ENCODE data around the gene DHRS1. TPM values are rescaled to one million over a fixed set of nuclear protein-coding genes. Genes with fewer than 3 reads are reported as not detected.

DHRS1 gene
- total and polyA plus RNA-seq, 4 donors, result 21.2 to 33.2 (median 28.5) TPM

DNA sequence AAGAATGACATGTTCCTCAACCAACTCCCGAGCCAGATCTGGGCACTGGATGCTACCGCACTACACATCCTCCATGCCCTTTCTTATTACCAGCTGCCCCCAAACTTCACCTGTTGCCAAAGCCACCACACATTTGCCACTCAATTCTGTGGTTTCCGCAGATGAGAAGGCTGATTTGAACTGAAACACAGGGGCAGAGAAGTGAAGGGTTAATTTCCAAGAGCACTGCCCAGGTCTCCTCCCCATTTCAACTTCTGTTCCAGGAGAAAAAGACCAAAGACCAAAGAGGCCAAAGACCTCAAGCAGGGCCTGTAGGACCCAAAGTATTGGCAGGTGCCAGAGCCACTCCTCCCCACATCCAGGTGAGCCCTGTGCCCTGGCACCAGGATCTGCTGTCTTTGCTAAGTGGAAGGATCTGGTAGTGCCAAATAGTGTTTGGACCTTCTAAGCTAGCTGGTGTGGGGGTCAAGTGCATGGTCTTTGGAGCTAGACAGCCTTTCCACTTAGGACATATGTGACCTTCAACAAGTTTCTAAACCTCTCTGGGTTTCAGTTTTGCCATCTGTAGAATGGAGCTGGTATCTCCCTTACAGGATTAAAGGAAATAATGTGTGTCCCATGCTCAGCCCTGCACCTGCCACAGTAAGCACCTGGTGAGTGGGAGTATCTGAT, 8.0 kb downstream of the DHRS1 start:
- peaks cover 0 to 6% of the 10 kb centered on the region in 2 donors for H3K36me3 ChIP-seq (ENCODE audit: control insufficient read depth in 1 of 2, insufficient read depth in 2 of 2, low read length in 1 of 2)
- H3K4me3 ChIP-seq (ENCODE audit: low read length in 2 of 2), result no peak overlapping the region
- intact Hi-C loops (cut with DNase I), result no loop called here
- ATAC-seq (ENCODE audit: low FRiP score) (no peak), DNase-seq (no peak)
- 91% methylated on average over 3 of the region's 3 CpGs for WGBS, 2 donors
- H3K9me3 ChIP-seq (ENCODE audit: control insufficient read depth, low read length), result no peaks in the 10 kb centered on the region
- no peaks in the 10 kb centered on the region for H3K27me3 ChIP-seq (ENCODE audit: control insufficient read depth in 1 of 2, insufficient read depth in 2 of 2, low read length in 1 of 2)
- H3K27ac ChIP-seq (ENCODE audit: low read depth in 1 of 2, low read length in 2 of 2), result no peak overlapping the region
- H3K4me1 ChIP-seq (ENCODE audit: control insufficient read depth in 1 of 2, insufficient read depth in 2 of 2, low read length in 2 of 2), result no peaks in the 10 kb centered on the region

DNA sequence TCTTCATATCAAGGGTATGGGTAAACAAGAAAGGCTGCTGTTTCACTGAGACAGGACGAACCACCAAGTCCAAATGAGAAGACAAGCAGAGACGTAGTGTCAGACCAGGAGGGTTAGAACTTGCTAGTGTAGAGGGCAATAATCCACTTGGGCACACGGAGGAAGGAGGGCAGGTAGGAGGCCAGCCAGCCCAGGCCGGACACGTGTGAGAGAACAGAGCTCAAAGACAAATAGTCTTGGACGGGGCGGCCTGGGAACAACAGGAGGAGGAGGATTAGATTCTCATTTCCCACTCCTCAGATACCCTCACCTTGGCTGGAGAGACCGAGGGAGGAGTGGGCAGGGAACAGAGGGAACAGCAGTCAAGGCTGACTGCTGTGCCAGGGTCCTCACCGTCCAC, 8.8 kb downstream of the DHRS1 start:
- no peak for DNase-seq
- peaks cover 0 to 6% of the 10 kb centered on the region in 2 donors for H3K36me3 ChIP-seq (ENCODE audit: control insufficient read depth in 1 of 2, insufficient read depth in 2 of 2, low read length in 1 of 2)
- H3K9me3 ChIP-seq (ENCODE audit: control insufficient read depth, low read length), result no peaks in the 10 kb centered on the region
- intact Hi-C loops (cut with DNase I), result no loop called here
- ATAC-seq (ENCODE audit: low FRiP score), result no peak
- no peak overlapping the region for H3K4me3 ChIP-seq (ENCODE audit: low read length in 2 of 2)
- WGBS, 2 donors, result 83 to 89% methylated on average over 9 of the region's 9 CpGs
- H3K4me1 ChIP-seq (ENCODE audit: control insufficient read depth in 1 of 2, insufficient read depth in 2 of 2, low read length in 2 of 2), result no peaks in the 10 kb centered on the region
- H3K27ac ChIP-seq (ENCODE audit: low read depth in 1 of 2, low read length in 2 of 2), result no peak overlapping the region
- no peaks in the 10 kb centered on the region for H3K27me3 ChIP-seq (ENCODE audit: control insufficient read depth in 1 of 2, insufficient read depth in 2 of 2, low read length in 1 of 2)

DNA sequence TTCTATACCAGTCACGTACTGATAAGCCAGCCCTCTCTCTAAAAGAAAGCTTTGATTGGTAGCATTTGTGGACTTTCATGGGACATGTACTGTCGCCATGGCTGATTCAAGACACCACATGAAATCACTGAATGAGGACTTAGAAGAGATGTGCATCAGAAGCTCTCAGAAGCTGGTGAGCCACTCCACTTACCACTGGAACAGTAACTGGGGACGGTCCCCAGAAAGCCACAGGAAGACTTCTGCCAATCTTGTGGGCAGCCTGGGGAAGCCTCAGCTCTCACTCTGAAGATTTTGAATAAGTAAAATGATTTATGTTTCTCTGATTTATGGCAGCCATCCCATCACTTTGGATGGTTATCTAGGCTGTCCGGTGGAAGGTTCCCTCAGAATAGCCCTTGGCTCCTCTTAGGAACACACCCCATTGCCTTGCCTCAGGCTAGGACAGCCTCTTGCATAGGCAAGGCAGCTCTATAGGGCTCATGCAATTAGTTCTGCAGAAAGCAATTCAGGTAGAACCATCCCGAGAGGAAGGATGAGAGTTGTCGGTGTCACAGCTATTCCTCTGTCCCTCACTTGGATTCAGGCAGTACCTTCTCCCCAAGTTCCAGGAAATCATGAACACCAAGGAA, 9.8 kb downstream of the DHRS1 start:
- H3K36me3 ChIP-seq (ENCODE audit: control insufficient read depth in 1 of 2, insufficient read depth in 2 of 2, low read length in 1 of 2), result peaks cover 0 to 6% of the 10 kb centered on the region in 2 donors
- H3K27ac ChIP-seq (ENCODE audit: low read depth in 1 of 2, low read length in 2 of 2), result no peak overlapping the region
- DNase-seq (no peak), ATAC-seq (ENCODE audit: low FRiP score) (no peak)
- intact Hi-C loops (cut with DNase I), result no loop called here
- no peak overlapping the region for H3K4me3 ChIP-seq (ENCODE audit: low read length in 2 of 2)
- H3K4me1 ChIP-seq (ENCODE audit: control insufficient read depth in 1 of 2, insufficient read depth in 2 of 2, low read length in 2 of 2), result no peaks in the 10 kb centered on the region
- no peaks in the 10 kb centered on the region for H3K9me3 ChIP-seq (ENCODE audit: control insufficient read depth, low read length)
- WGBS, 2 donors, result 76 to 86% methylated on average over 6 of the region's 6 CpGs
- no peaks in the 10 kb centered on the region for H3K27me3 ChIP-seq (ENCODE audit: control insufficient read depth in 1 of 2, insufficient read depth in 2 of 2, low read length in 1 of 2)

DNA sequence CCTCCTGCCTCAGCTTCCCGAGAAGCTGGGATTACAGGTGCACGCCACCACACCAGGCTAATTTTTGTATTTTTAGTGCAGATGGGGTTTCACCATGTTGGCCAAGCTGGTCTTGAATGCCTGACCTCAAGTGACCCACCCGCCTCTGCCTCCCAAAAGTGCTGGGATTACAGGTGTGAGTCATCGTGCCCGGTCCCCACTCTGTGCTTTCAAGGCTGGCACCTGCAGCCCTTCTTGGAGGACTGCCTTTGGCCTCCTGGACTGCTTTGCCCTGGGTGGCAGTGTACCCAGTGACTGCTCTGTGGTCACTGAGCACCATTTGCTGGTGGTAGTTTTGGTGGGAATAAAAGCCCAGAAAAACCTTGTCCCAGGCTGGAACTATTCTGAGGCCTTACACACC, 12.6 kb downstream of the DHRS1 start:
- no peak for ATAC-seq (ENCODE audit: low FRiP score)
- H3K27me3 ChIP-seq (ENCODE audit: control insufficient read depth in 1 of 2, insufficient read depth in 2 of 2, low read length in 1 of 2), result no peaks in the 10 kb centered on the region

DNA sequence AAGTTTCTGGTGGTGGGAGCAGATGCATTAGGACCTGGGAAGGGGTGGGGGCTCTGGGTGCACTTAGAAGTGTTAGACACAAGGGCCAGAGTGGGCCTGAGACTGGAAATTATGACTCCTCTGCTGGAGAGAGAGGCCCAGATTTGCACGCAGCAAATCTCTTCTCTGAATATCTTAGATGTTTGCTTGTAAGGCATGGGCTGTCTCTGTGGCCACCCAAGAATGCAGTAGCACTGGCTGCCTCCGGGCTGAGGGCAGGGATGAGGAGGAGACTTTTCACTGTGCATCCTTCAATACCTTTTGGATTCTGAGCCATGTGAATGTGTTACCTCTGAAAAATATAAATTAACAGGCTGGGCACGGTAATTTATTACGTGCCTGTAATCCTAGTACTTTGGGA, 14.2 kb downstream of the DHRS1 start:
- 76 to 77% methylated on average over 4 of the region's 4 CpGs for WGBS, 2 donors
- no peak overlapping the region for H3K27ac ChIP-seq (ENCODE audit: low read depth in 1 of 2, low read length in 2 of 2)
- H3K9me3 ChIP-seq (ENCODE audit: control insufficient read depth, low read length), result no peaks in the 10 kb centered on the region
- intact Hi-C loops (cut with DNase I), result no loop called here
- ATAC-seq (ENCODE audit: low FRiP score) (no peak), DNase-seq (no peak)
- peaks cover 0 to 4% of the 10 kb centered on the region in 2 donors for H3K36me3 ChIP-seq (ENCODE audit: control insufficient read depth in 1 of 2, insufficient read depth in 2 of 2, low read length in 1 of 2)
- no peak overlapping the region for H3K4me3 ChIP-seq (ENCODE audit: low read length in 2 of 2)
- H3K4me1 ChIP-seq (ENCODE audit: control insufficient read depth in 1 of 2, insufficient read depth in 2 of 2, low read length in 2 of 2), result no peaks in the 10 kb centered on the region
- no peaks in the 10 kb centered on the region for H3K27me3 ChIP-seq (ENCODE audit: control insufficient read depth in 1 of 2, insufficient read depth in 2 of 2, low read length in 1 of 2)

More for the DNA sequence above, 12.6 kb downstream of the DHRS1 start:
- no peak for DNase-seq
- H3K9me3 ChIP-seq (ENCODE audit: control insufficient read depth, low read length), result no peaks in the 10 kb centered on the region
- no peaks in the 10 kb centered on the region for H3K4me1 ChIP-seq (ENCODE audit: control insufficient read depth in 1 of 2, insufficient read depth in 2 of 2, low read length in 2 of 2)
- intact Hi-C loops (cut with DNase I), result no loop called here
- peaks cover 0 to 6% of the 10 kb centered on the region in 2 donors for H3K36me3 ChIP-seq (ENCODE audit: control insufficient read depth in 1 of 2, insufficient read depth in 2 of 2, low read length in 1 of 2)
- H3K27ac ChIP-seq (ENCODE audit: low read depth in 1 of 2, low read length in 2 of 2), result no peak overlapping the region
- 89 to 98% methylated on average over 5 of the region's 5 CpGs for WGBS, 2 donors
- no peak overlapping the region for H3K4me3 ChIP-seq (ENCODE audit: low read length in 2 of 2)

DNA sequence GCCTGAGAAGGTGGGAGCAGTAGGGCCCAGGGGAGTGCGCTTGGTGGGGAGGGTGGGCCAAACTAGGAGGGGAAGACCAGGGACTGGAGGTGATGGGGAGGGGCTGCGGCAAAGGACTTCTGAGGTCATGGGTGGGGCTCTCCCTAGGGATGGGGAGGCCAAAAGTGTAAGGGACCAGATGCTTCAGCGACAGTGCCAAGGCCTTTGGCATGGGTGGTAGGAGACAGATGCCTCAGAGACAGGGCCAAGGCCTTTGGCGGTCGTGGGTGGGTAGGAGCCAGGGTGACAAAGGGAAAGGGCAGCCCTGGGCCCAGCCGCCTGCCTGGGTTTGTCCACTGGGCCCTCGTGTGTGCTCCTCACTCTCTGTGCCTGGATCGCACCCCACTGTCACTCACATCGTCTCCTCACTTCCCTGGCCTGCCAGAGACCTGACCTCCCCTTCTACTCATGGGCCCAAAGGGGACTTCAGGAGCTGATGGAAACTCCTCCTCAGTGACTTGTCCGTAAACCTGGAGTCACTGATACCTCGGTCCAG, 15.0 kb downstream of the DHRS1 start:
- no peak for ATAC-seq (ENCODE audit: low FRiP score)
- H3K4me1 ChIP-seq (ENCODE audit: control insufficient read depth in 1 of 2, insufficient read depth in 2 of 2, low read length in 2 of 2), result no peaks in the 10 kb centered on the region
- WGBS, 2 donors, result 76 to 82% methylated on average over 11 of the region's 11 CpGs
- H3K9me3 ChIP-seq (ENCODE audit: control insufficient read depth, low read length), result no peaks in the 10 kb centered on the region
- no peak for DNase-seq
- H3K27ac ChIP-seq (ENCODE audit: low read depth in 1 of 2, low read length in 2 of 2), result no peak overlapping the region
- H3K4me3 ChIP-seq (ENCODE audit: low read length in 2 of 2), result no peak overlapping the region
- no peaks in the 10 kb centered on the region for H3K27me3 ChIP-seq (ENCODE audit: control insufficient read depth in 1 of 2, insufficient read depth in 2 of 2, low read length in 1 of 2)
- intact Hi-C loops (cut with DNase I), result no loop called here
- H3K36me3 ChIP-seq (ENCODE audit: control insufficient read depth in 1 of 2, insufficient read depth in 2 of 2, low read length in 1 of 2), result no peaks in the 10 kb centered on the region

DNA sequence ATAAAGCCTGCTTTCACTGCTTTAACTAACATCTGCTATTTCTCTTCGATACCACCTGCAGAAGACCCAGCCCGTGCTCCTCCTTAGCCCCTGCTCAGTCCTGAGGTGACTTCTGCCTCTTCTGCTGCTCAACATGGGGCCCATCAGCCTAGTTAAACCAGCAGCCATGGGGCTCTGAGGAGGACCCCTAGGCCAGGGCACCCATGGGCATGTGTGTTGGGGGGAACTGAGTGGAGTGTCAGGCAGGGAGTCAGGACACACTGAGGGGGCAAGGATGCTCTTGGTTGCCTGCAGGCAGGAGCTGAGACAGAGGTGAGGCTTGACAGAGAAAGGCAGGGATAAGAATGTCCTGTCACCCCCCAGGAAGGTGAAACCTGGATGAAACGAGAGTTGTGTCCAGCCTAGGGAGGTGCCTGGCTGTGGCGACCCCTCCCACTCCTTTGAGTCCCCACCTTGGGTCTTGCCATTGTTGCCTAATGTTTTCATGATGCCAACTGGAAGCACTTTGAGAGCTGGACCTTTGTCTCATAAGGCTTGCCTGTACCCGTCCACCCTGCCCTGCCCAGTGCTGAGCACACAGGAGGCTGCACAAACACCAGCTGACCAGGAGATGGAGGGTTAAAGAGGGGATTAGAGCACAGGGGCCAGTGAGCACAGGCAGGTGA, 15.7 kb downstream of the DHRS1 start:
- intact Hi-C loops (cut with DNase I), result no loop called here
- Histone ChIP-seq H3K27ac (ENCODE audit: low read depth in 1 of 2, low read length in 2 of 2) (no peak overlapping the region), H3K4me1 (ENCODE audit: control insufficient read depth in 1 of 2, insufficient read depth in 2 of 2, low read length in 2 of 2) (no peaks in the 10 kb centered on the region), H3K4me3 (ENCODE audit: low read length in 2 of 2) (no peak overlapping the region), H3K9me3 (ENCODE audit: control insufficient read depth, low read length) (no peaks in the 10 kb centered on the region), H3K36me3 (ENCODE audit: control insufficient read depth in 1 of 2, insufficient read depth in 2 of 2, low read length in 1 of 2) (no peaks in the 10 kb centered on the region), H3K27me3 (ENCODE audit: control insufficient read depth in 1 of 2, insufficient read depth in 2 of 2, low read length in 1 of 2) (no peaks in the 10 kb centered on the region)
- DNase-seq (no peak), ATAC-seq (ENCODE audit: low FRiP score) (no peak)
- WGBS, 2 donors, result 92 to 96% methylated on average over 5 of the region's 5 CpGs

DNA sequence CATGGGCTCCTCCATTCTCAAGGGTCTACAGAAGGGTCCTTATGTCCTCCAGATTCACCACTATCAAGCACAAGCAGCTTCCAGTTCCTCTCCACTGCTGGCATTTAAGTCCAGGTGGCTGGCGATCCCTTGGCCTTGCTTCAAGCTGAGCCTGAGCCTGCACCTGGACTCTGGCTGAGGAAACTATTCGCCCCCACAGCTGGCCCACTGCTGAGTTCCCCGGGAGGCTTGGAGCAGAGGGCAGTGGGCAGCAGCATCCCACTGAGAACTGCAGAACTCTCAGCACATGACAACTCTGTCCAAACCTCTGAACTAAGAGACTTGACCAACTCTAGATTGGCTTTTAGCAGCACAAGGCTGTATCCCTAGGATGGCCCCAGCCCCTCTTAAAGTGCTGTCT, 16.8 kb downstream of the DHRS1 start:
- 81 to 87% methylated on average over 3 of the region's 3 CpGs for WGBS, 2 donors
- DNase-seq (no peak), ATAC-seq (ENCODE audit: low FRiP score) (no peak)
- no peaks in the 10 kb centered on the region for H3K36me3 ChIP-seq (ENCODE audit: control insufficient read depth in 1 of 2, insufficient read depth in 2 of 2, low read length in 1 of 2)
- H3K9me3 ChIP-seq (ENCODE audit: control insufficient read depth, low read length), result no peaks in the 10 kb centered on the region
- no peak overlapping the region for H3K4me3 ChIP-seq (ENCODE audit: low read length in 2 of 2)
- no peaks in the 10 kb centered on the region for H3K4me1 ChIP-seq (ENCODE audit: control insufficient read depth in 1 of 2, insufficient read depth in 2 of 2, low read length in 2 of 2)
- intact Hi-C loops (cut with DNase I), result no loop called here
- no peak overlapping the region for H3K27ac ChIP-seq (ENCODE audit: low read depth in 1 of 2, low read length in 2 of 2)
- no peaks in the 10 kb centered on the region for H3K27me3 ChIP-seq (ENCODE audit: control insufficient read depth in 1 of 2, insufficient read depth in 2 of 2, low read length in 1 of 2)

Measured in aorta (tissue), 5 donors.